ENCODE measurements around the gene YES1. TPM values are rescaled to one million over a fixed set of nuclear protein-coding genes. Genes with fewer than 3 reads are reported as not detected.

YES1 gene
- polyA plus RNA-seq, 1 donor from 2014 or later, result 12.0 TPM

- Histone ChIP-seq H3K9me3 (ENCODE audit: low read length) (no peaks in the 10 kb centered on the region), H3K4me3 (ENCODE audit: low read length) (no peak overlapping the region), H3K4me2 (ENCODE audit: low read length) (no peak overlapping the region), H3K27me3 (ENCODE audit: insufficient read depth, low read depth, low read length) (peaks cover 3% of the 10 kb centered on the region), H3K79me2 (replicated peaks; ENCODE audit: insufficient read depth, low read length) (no peaks in the 10 kb centered on the region), H4K20me1 (ENCODE audit: insufficient read depth) (no peaks in the 10 kb centered on the region), H3K9me2 (ENCODE audit: insufficient read depth, low read length) (no peaks in the 10 kb centered on the region), H2AFZ (ENCODE audit: low read depth, low read length) (no peak overlapping the region), H3K9ac (ENCODE audit: low read length) (no peak overlapping the region), H3K36me3 (ENCODE audit: insufficient read depth, low read length) (no peaks in the 10 kb centered on the region), H3K27ac (ENCODE audit: low read length) (no peak overlapping the region), H3F3A (ENCODE audit: insufficient read depth, low read length, poor library complexity, severe bottlenecking) (no peaks in the 10 kb centered on the region)
- TF ChIP-seq RAD21 (conservative IDR thresholded peaks at IDR 0.05) (no peak), POLR2AphosphoS5 (IDR thresholded peaks at IDR 0.05) (no peak), EP300 (conservative IDR thresholded peaks at IDR 0.05; ENCODE audit: poor library complexity, severe bottlenecking) (no peak), EZH2 (IDR thresholded peaks at IDR 0.05; ENCODE audit: borderline replicate concordance, insufficient read depth, low read length, poor library complexity, severe bottlenecking) (no peak), MXI1 (conservative IDR thresholded peaks at IDR 0.05; ENCODE audit: poor library complexity, severe bottlenecking) (no peak), REST (IDR thresholded peaks at IDR 0.05; ENCODE audit: borderline replicate concordance) (no peak), SMC3 (conservative IDR thresholded peaks at IDR 0.05; ENCODE audit: poor library complexity) (no peak), CTCF (IDR thresholded peaks at IDR 0.05; ENCODE audit: poor library complexity, severe bottlenecking) (no peak), TAF1 (IDR thresholded peaks at IDR 0.05; ENCODE audit: low read depth) (no peak)
Measured at GRCh38 chr18:750456-750855, 61.6 kb downstream of the YES1 start.

- TF ChIP-seq EP300 (conservative IDR thresholded peaks at IDR 0.05; ENCODE audit: poor library complexity, severe bottlenecking), result peak; percentile 95
- TF ChIP-seq CTCF (IDR thresholded peaks at IDR 0.05; ENCODE audit: poor library complexity, severe bottlenecking), result no peak
- TF ChIP-seq EZH2 (IDR thresholded peaks at IDR 0.05; ENCODE audit: borderline replicate concordance, insufficient read depth, low read length, poor library complexity, severe bottlenecking), result no peak
- no peak for TF ChIP-seq REST (IDR thresholded peaks at IDR 0.05; ENCODE audit: borderline replicate concordance)
- TF ChIP-seq RAD21 (conservative IDR thresholded peaks at IDR 0.05), result no peak
- no peak for TF ChIP-seq TAF1 (IDR thresholded peaks at IDR 0.05; ENCODE audit: low read depth)
- no peak for TF ChIP-seq SMC3 (conservative IDR thresholded peaks at IDR 0.05; ENCODE audit: poor library complexity)
- TF ChIP-seq MXI1 (conservative IDR thresholded peaks at IDR 0.05; ENCODE audit: poor library complexity, severe bottlenecking), result no peak
- TF ChIP-seq POLR2AphosphoS5 (IDR thresholded peaks at IDR 0.05), result peak; percentile 100
- H3K27ac ChIP-seq (ENCODE audit: low read length), result no peak overlapping the region
- H2AFZ ChIP-seq (ENCODE audit: low read depth, low read length), result no peak overlapping the region
- H3K27me3 ChIP-seq (ENCODE audit: insufficient read depth, low read depth, low read length), result peaks cover 3% of the 10 kb centered on the region
- no peak overlapping the region for H3K4me3 ChIP-seq (ENCODE audit: low read length)
- H3K9ac ChIP-seq (ENCODE audit: low read length), result no peak overlapping the region
- no peak overlapping the region for H3K4me2 ChIP-seq (ENCODE audit: low read length)
- no peaks in the 10 kb centered on the region for H4K20me1 ChIP-seq (ENCODE audit: insufficient read depth)
- H3K36me3 ChIP-seq (ENCODE audit: insufficient read depth, low read length), result no peaks in the 10 kb centered on the region
- no peaks in the 10 kb centered on the region for H3K79me2 ChIP-seq (replicated peaks; ENCODE audit: insufficient read depth, low read length)
- no peaks in the 10 kb centered on the region for H3K9me3 ChIP-seq (ENCODE audit: low read length)
- H3K9me2 ChIP-seq (ENCODE audit: insufficient read depth, low read length), result no peaks in the 10 kb centered on the region
- no peaks in the 10 kb centered on the region for H3F3A ChIP-seq (ENCODE audit: insufficient read depth, low read length, poor library complexity, severe bottlenecking)
Measured at GRCh38 chr18:744832-745597, 67.0 kb downstream of the YES1 start.

Measured in neural cell (in vitro differentiated cells).